IMR-90 (cell line): Measurements from ENCODE around the gene LRRC15. TPM values are rescaled to one million over a fixed set of nuclear protein-coding genes. Genes with fewer than 3 reads are reported as not detected.

Experiments used
- ATAC-seq: fragments of 200-7000 bp; cut with Tn5 transposase; 2 replicates; pipeline ENCODE4 v1.9.1; 2020; ENCODE audit warnings: low read depth, mild to moderate bottlenecking, moderate library complexity
- BruUV-seq: library from RNA; stranded (reverse); fragments of 400-500 nt; replicated peaks from 2 replicates; lab custom pipeline; 2021; lab: Mats Ljungman, UMichigan
- CTCF ChIA-PET: fragments of 300-600 bp; formaldehyde crosslinking; extraction: SDS; loops from one replicate; lab custom pipeline; 2021; ENCODE audit warnings: antibody characterized with exemption; lab: Yijun Ruan, JAX
- POLR2A ChIA-PET: fragments of 300-600 bp; sonication (Branson Sonifier 250); formaldehyde crosslinking; loops from one replicate; lab custom pipeline; 2022; ENCODE audit warnings: antibody characterized with exemption; ENCODE audit not compliant: unreplicated experiment; lab: Charles Lee
- DNase-seq: peaks from one replicate; pipeline ENCODE4 v3.0.0; 2013
- H2AFZ ChIP-seq: replicated peaks from 2 replicates; pipeline ENCODE3; 2013; ENCODE audit warnings: low read length, mild to moderate bottlenecking; ENCODE audit not compliant: poor library complexity
- H2AK5ac ChIP-seq: 2 replicates; pipeline ENCODE4 v1.6.1; 2013; ENCODE audit warnings: low read depth, low read length, inconsistent platforms
- H2AK9ac ChIP-seq: replicated peaks from 2 replicates; pipeline ENCODE3; 2013; ENCODE audit warnings: mild to moderate bottlenecking, low read depth, low read length, moderate library complexity; ENCODE audit not compliant: poor library complexity
- H2BK120ac ChIP-seq: 2 replicates; pipeline ENCODE4 v1.6.1; 2013; ENCODE audit warnings: low read depth, low read length, inconsistent platforms
- H2BK15ac ChIP-seq: 3 replicates; pipeline ENCODE4 v1.6.1; 2013; ENCODE audit warnings: low read depth, low read length, inconsistent platforms
- H2BK20ac ChIP-seq: 2 replicates; pipeline ENCODE4 v1.6.1; 2013; ENCODE audit warnings: low read depth, mild to moderate bottlenecking, inconsistent platforms, low read length, moderate library complexity
- H2BK5ac ChIP-seq: 2 replicates; pipeline ENCODE4 v1.6.1; 2013; ENCODE audit warnings: mild to moderate bottlenecking, low read depth, low read length, inconsistent platforms; ENCODE audit not compliant: poor library complexity, severe bottlenecking
- H3K14ac ChIP-seq: replicated peaks from 2 replicates; pipeline ENCODE4 v1.6.1; 2013; ENCODE audit warnings: low read depth, low read length, inconsistent platforms
- H3K18ac ChIP-seq: 2 replicates; pipeline ENCODE4 v1.6.1; 2013; ENCODE audit warnings: low read depth, low read length, control low read depth
- H3K23ac ChIP-seq: 2 replicates; pipeline ENCODE4 v1.6.1; 2013; ENCODE audit warnings: low read depth, low read length, inconsistent platforms
- H3K27ac ChIP-seq: 2 replicates; pipeline ENCODE4 v1.5.1; 2013; ENCODE audit warnings: mild to moderate bottlenecking, control low read depth, low read length; ENCODE audit not compliant: insufficient read depth
- H3K27me3 ChIP-seq: 2 replicates; pipeline ENCODE4 v1.6.1; 2013; ENCODE audit warnings: low read length; ENCODE audit not compliant: control insufficient read depth, insufficient read depth
- H3K36me3 ChIP-seq: 2 replicates; pipeline ENCODE4 v1.6.1; 2013; ENCODE audit warnings: low read length, mixed read lengths; ENCODE audit not compliant: control insufficient read depth, insufficient read depth
- H3K4ac ChIP-seq: 2 replicates; pipeline ENCODE4 v1.6.1; 2013; ENCODE audit warnings: low read depth, low read length, inconsistent platforms
- H3K4me1 ChIP-seq: 2 replicates; pipeline ENCODE4 v1.6.1; 2013; ENCODE audit warnings: low read length, mixed read lengths; ENCODE audit not compliant: control insufficient read depth, insufficient read depth
- H3K4me2 ChIP-seq: 2 replicates; pipeline ENCODE4 v1.6.1; 2013; ENCODE audit warnings: low read depth, mild to moderate bottlenecking, control low read depth, low read length, moderate library complexity
- H3K4me3 ChIP-seq: 2 replicates; pipeline ENCODE4 v1.5.1; 2013; ENCODE audit warnings: low read depth, mild to moderate bottlenecking, control low read depth, low read length, moderate library complexity; ENCODE audit not compliant: insufficient read depth
- H3K56ac ChIP-seq: 2 replicates; pipeline ENCODE4 v1.6.1; 2013; ENCODE audit warnings: low read length, inconsistent platforms; ENCODE audit not compliant: insufficient read depth; ENCODE audit errors: extremely low read depth
- H3K79me1 ChIP-seq, 2 experiments: 2 replicates each; pipeline ENCODE4 v1.6.1; 2013; ENCODE audit warnings: low read length in 2 of 2, inconsistent platforms in 1 of 2, low read depth in 1 of 2
- H3K9ac ChIP-seq: 2 replicates; pipeline ENCODE4 v1.6.1; 2013; ENCODE audit warnings: low read depth, low read length, control low read depth
- H3K9me1 ChIP-seq: 2 replicates; pipeline ENCODE4 v1.6.1; 2013; ENCODE audit warnings: low read length, inconsistent platforms; ENCODE audit not compliant: insufficient read depth
- H3K9me3 ChIP-seq: 2 replicates; pipeline ENCODE4 v1.6.1; 2013; ENCODE audit warnings: low read length; ENCODE audit not compliant: control insufficient read depth, insufficient read depth
- H4K20me1 ChIP-seq: 2 replicates; pipeline ENCODE4 v1.6.1; 2013; ENCODE audit warnings: low read length, inconsistent platforms; ENCODE audit not compliant: insufficient read depth
- H4K5ac ChIP-seq: 2 replicates; pipeline ENCODE4 v1.6.1; 2013; ENCODE audit warnings: mild to moderate bottlenecking, low read depth, low read length, control low read depth
- H4K8ac ChIP-seq, 2 experiments: 2 replicates each; pipeline ENCODE4 v1.6.1; 2013; ENCODE audit warnings: low read depth in 2 of 2, low read length in 2 of 2, control low read depth in 1 of 2, inconsistent platforms in 1 of 2
- H4K91ac ChIP-seq: 2 replicates; pipeline ENCODE4 v1.6.1; 2013; ENCODE audit warnings: low read depth, low read length, inconsistent platforms; ENCODE audit not compliant: insufficient read depth
- BHLHE40 ChIP-seq: fragments of 150-350 bp; IDR thresholded peaks from 2 replicates; pipeline ENCODE4 v1.6.1; 2016; ENCODE audit warnings: mild to moderate bottlenecking, low read depth, low read length
- CEBPB ChIP-seq: IDR thresholded peaks from 2 replicates; pipeline ENCODE4 v1.6.1; 2012; ENCODE audit warnings: low read depth, low read length, improper control_type of control experiment
- CHD1 ChIP-seq: IDR thresholded peaks from 2 replicates; pipeline ENCODE4 v1.6.1; 2012; ENCODE audit warnings: low read depth, low read length, improper control_type of control experiment
- CTCF ChIP-seq: conservative IDR thresholded peaks from 2 replicates; pipeline ENCODE4 v1.5.1; 2012; ENCODE audit warnings: mild to moderate bottlenecking, low read depth, low read length, improper control_type of control experiment
- ELK1 ChIP-seq: fragments of 150-350 bp; IDR thresholded peaks from 2 replicates; pipeline ENCODE4 v1.6.1; 2016; ENCODE audit warnings: low read depth, mild to moderate bottlenecking, low read length, moderate library complexity, borderline replicate concordance
- FOS ChIP-seq: fragments of 150-350 bp; IDR thresholded peaks from 2 replicates; pipeline ENCODE4 v1.6.1; 2016; ENCODE audit warnings: low read depth, low read length
- MAFK ChIP-seq: IDR thresholded peaks from 2 replicates; pipeline ENCODE4 v1.6.1; 2012; ENCODE audit warnings: low read depth, low read length, improper control_type of control experiment
- MXI1 ChIP-seq: IDR thresholded peaks from 2 replicates; pipeline ENCODE4 v1.6.1; 2012; ENCODE audit warnings: low read depth, mild to moderate bottlenecking, low read length, moderate library complexity, borderline replicate concordance
- NFE2L2 ChIP-seq: fragments of 150-350 bp; IDR thresholded peaks from 2 replicates; pipeline ENCODE4 v1.6.1; 2016; ENCODE audit warnings: low read depth, mild to moderate bottlenecking, low read length
- POLR2A ChIP-seq: IDR thresholded peaks from 2 replicates; pipeline ENCODE4 v1.6.1; 2012; ENCODE audit warnings: mild to moderate bottlenecking, low read depth, low read length
- RAD21 ChIP-seq: IDR thresholded peaks from 2 replicates; pipeline ENCODE4 v1.6.1; 2012; ENCODE audit warnings: low read length, improper control_type of control experiment
- RCOR1 ChIP-seq: IDR thresholded peaks from 2 replicates; pipeline ENCODE4 v1.6.1; 2012; ENCODE audit warnings: mild to moderate bottlenecking, low read length, improper control_type of control experiment; ENCODE audit not compliant: insufficient replicate concordance
- RFX5 ChIP-seq: IDR thresholded peaks from 2 replicates; pipeline ENCODE4 v1.8.0; 2012; ENCODE audit warnings: low read depth, mild to moderate bottlenecking, low read length, moderate library complexity
- SMC3 ChIP-seq: fragments of 150-350 bp; IDR thresholded peaks from 2 replicates; pipeline ENCODE4 v1.6.1; 2016; ENCODE audit warnings: low read depth, mild to moderate bottlenecking, antibody characterized with exemption, low read length, moderate library complexity
- WGBS, 2 experiments: methylation state at CpG; one replicate each; pipeline versions ENCODE4 v1.1.5 to v1.1.7; 2013; ENCODE audit warnings: missing lambda C conversion rate in 2 of 2; ENCODE audit not compliant: insufficient read length in 1 of 2; ENCODE audit errors: extremely low coverage in 2 of 2; 5-methylcytosine and 5-hydroxymethylcytosine counted together
- dilution Hi-C: fragments of 300-500 bp; cut with HindIII; formaldehyde crosslinking; loops from one replicate; pipeline ENCODE4 v1.14.3; 2018; ENCODE audit warnings: low sequenced_read_pairs; ENCODE audit not compliant: unreplicated experiment
- in situ Hi-C: fragments of 300-500 bp; cut with MboI; formaldehyde crosslinking; loops from 3 replicates; pipeline ENCODE4 v1.14.3; 2019; ENCODE audit warnings: low sequenced_read_pairs, inconsistent platforms, mixed read lengths
- intact Hi-C: fragments of 100-400 bp; cut with micrococcal nuclease; formaldehyde crosslinking; loops from 2 replicates; pipeline ENCODE4 v1.10.0; 2022
- polyA plus RNA-seq, 3 experiments: library from polyadenylated mRNA; depleted of rRNA; stranded (reverse); fragments of >200 nt; gene quantifications; 2 replicates each; pipeline ENCODE4 v1.2.3, GENCODE V29; 2012; ENCODE audit warnings: low replicate concordance in 1 of 3
- total RNA-seq: library from RNA; depleted of rRNA; stranded (reverse); fragments of >200 nt; gene quantifications from 2 replicates; pipeline ENCODE4 v1.2.3, GENCODE V29; 2012

The LRRC15 gene
- total and polyA plus RNA-seq, 2 of the 4 experiments (the other 2 are of a cell fraction): 2.5 to 9.0 TPM

- no peak overlapping the region for H2AK9ac ChIP-seq
- H2BK15ac ChIP-seq: no peak overlapping the region
- peaks cover 7% of the 10 kb centered on the region; the same call in 1 of the 2 replicates for H3K27me3 ChIP-seq
- H3K4me3 ChIP-seq: no peak overlapping the region
- in situ Hi-C loops: loop anchor here (5.0 kb wide), 1 partner anchor 40 kb away; no protein-coding TSS in a partner anchor
- peaks cover 3% of the 10 kb centered on the region for H3K4me1 ChIP-seq
- H3K9me1 ChIP-seq: peaks cover 15% of the 10 kb centered on the region
- H2BK5ac ChIP-seq: peak overlapping the region; percentile 90
- WGBS, 2 experiments: 96 to 99% methylated on average over 7 to 13 of the region's 14 CpGs
- dilution Hi-C loops: no loop called here
- H4K20me1 ChIP-seq: no peaks in the 10 kb centered on the region
- H2AFZ ChIP-seq: no peak overlapping the region
- ATAC-seq (no peak), DNase-seq (no peak)
- H3K36me3 ChIP-seq: no peaks in the 10 kb centered on the region
- no peaks in the 10 kb centered on the region for H3K9me3 ChIP-seq
- no peak overlapping the region for H3K18ac ChIP-seq
- H3K79me1 ChIP-seq: no peaks in the 10 kb centered on the region
- TF ChIP-seq CTCF (no peak), CHD1 (no peak), CEBPB (no peak), RFX5 (no peak), NFE2L2 (no peak), POLR2A (no peak), MXI1 (no peak), ELK1 (no peak), RAD21 (no peak), MAFK (no peak), FOS (no peak), SMC3 (no peak), BHLHE40 (no peak), RCOR1 (no peak)
- H3K9ac ChIP-seq: no peak overlapping the region
- H2BK120ac ChIP-seq: no peak overlapping the region
- no peak overlapping the region for H4K5ac ChIP-seq
- no peak overlapping the region for H3K4me2 ChIP-seq
- no peak overlapping the region; the same call in 1 of the 2 replicates for H3K14ac ChIP-seq
- H3K56ac ChIP-seq: no peak overlapping the region
- peak overlapping the region; percentile 88 for H2AK5ac ChIP-seq
- BruUV-seq: no TSS peak
- no peak overlapping the region for H2BK20ac ChIP-seq
- H3K27ac ChIP-seq: no peak overlapping the region
- CTCF ChIA-PET: no interaction called here
- intact Hi-C loops: no loop called here
- H3K23ac ChIP-seq: no peak overlapping the region
- POLR2A ChIA-PET: no interaction called here
- no peak overlapping the region for H4K8ac ChIP-seq
- no peak overlapping the region for H4K91ac ChIP-seq
- H3K4ac ChIP-seq: 0 out of 2 replicates have a peak overlapping the region, but pooled peaks have one; percentile 22
Measured at GRCh38 chr3:194351952-194352536, 17.5 kb downstream of the LRRC15 start.
